GM12872 (cell line): ENCODE data around the gene NRIP2.

ENCODE experiments used
- CTCF ChIP-seq: IDR thresholded peaks from 3 replicates; pipeline ENCODE4 v1.5.1; 2011; ENCODE audit warnings: low read depth, mild to moderate bottlenecking, low read length, moderate library complexity; ENCODE audit not compliant: insufficient read depth

The NRIP2 gene

GRCh38 chr12:2834581-2835491 lies at the start of gene NRIP2:
NRIP2 (minus strand) TSS chr12:2835035; CDS start chr12:2834983, 52 bp downstream.
- no peak for TF ChIP-seq CTCF

- TF ChIP-seq CTCF, result no peak
These were observed 45.0 kb upstream of the NRIP2 start for GRCh38 chr12:2879853-2880252.

- no peak for TF ChIP-seq CTCF
These were observed 43.3 kb upstream of the NRIP2 start for GRCh38 chr12:2877953-2878732.

- no peak for TF ChIP-seq CTCF
These were observed 42.5 kb upstream of the NRIP2 start, which contains the start of the genes FOXM1 and RHNO1 for GRCh38 chr12:2877047-2877952. FOXM1 (minus strand) TSS chr12:2877174; CDS start chr12:2874478, 2,696 bp downstream. RHNO1 (plus strand) TSS chr12:2877223; CDS start chr12:2885367, 8,144 bp downstream.

- TF ChIP-seq CTCF, result no peak
These were observed 41.7 kb upstream of the NRIP2 start for GRCh38 chr12:2876431-2877046.

- no peak for TF ChIP-seq CTCF
These were observed 29.4 kb upstream of the NRIP2 start for GRCh38 chr12:2864198-2864597.
